K562 (cell line): ENCODE results near the gene ZNF331. TPM values are rescaled to one million over a fixed set of nuclear protein-coding genes. Genes with fewer than 3 reads are reported as not detected.

Experiments
- DMBX1 ChIP-seq: fragments of 250-450 bp; sonication (Bioruptor Pico); IDR thresholded peaks from 2 replicates; pipeline ENCODE4 v1.8.0; 2022; ENCODE audit warnings: inconsistent platforms, mild to moderate bottlenecking, moderate library complexity, borderline replicate concordance
- ETS2 ChIP-seq: IDR thresholded peaks from 2 replicates; pipeline ENCODE4 v1.6.1; 2016; ENCODE audit warnings: borderline replicate concordance, missing genetic modification characterization, mild to moderate bottlenecking, moderate library complexity, missing compliant biosample characterization; ENCODE audit not compliant: poor library complexity, severe bottlenecking
- FOSL1 ChIP-seq: fragments of 200-800 bp; sonication (Bioruptor generic); conservative IDR thresholded peaks from 2 replicates; pipeline ENCODE4 v1.6.1; 2016; ENCODE audit warnings: missing genetic modification characterization, missing compliant biosample characterization
- MIER1 ChIP-seq: fragments of 450-650 bp; IDR thresholded peaks from 2 replicates; pipeline ENCODE4 v1.6.1; 2016; ENCODE audit warnings: antibody characterized with exemption, mild to moderate bottlenecking, low read depth
- MTA2 ChIP-seq: fragments of 450-650 bp; IDR thresholded peaks from 2 replicates; pipeline ENCODE4 v1.6.1; 2016; ENCODE audit warnings: low read depth
- polyA plus RNA-seq, 8 experiments: library from polyadenylated mRNA; depleted of rRNA in 4 of 8; stranded (reverse) in 5 of 8; unstranded in 3 of 8; fragments of >200 nt; fragmentation: Nextera tagmentation in 2 of 8; fragmentation: Illumina TruSeq in 1 of 8; extraction: Ambion mirVana in 2 of 8; extraction: Trizol in 1 of 8; gene quantifications; 2 replicates each; pipeline versions ENCODE4 v1.2.1 to v1.2.3, GENCODE V29; 2011 to 2014; ENCODE audit warnings: inconsistent platforms in 1 of 8, missing spikeins in 1 of 8
- total RNA-seq, 7 experiments: library from RNA; depleted of rRNA in 6 of 7; stranded (reverse); fragments of >200 nt in 6 of 7; fragmentation: Illumina TruSeq in 2 of 7; extraction: Trizol in 2 of 7; gene quantifications; 2 replicates each; pipeline versions ENCODE4 v1.2.1 to v1.2.3, GENCODE V29; 2011 to 2021; ENCODE audit warnings: low replicate concordance in 1 of 7
- TF ChIP-seq, protein P1 (sequence below), 2 experiments: IDR thresholded peaks in 1 of 2; conservative IDR thresholded peaks in 1 of 2; 2 replicates each; pipeline ENCODE4 v1.6.1; 2016; ENCODE audit warnings: low read depth in 2 of 2, mild to moderate bottlenecking in 1 of 2, missing compliant biosample characterization in 1 of 2, missing genetic modification characterization in 1 of 2, moderate library complexity in 1 of 2
- TF ChIP-seq, protein P2 (sequence below): fragments of 450-650 bp; formaldehyde crosslinking; IDR thresholded peaks from 2 replicates; pipeline ENCODE4 v1.4.0; 2022; ENCODE audit warnings: missing genetic modification characterization

The ZNF331 gene
- total and polyA plus RNA-seq, 9 of the 15 experiments (the other 6 are each of a cell fraction or from before 2014, with no cell fraction given): 0.23 to 2.7 (median 0.76) TPM

DNA sequence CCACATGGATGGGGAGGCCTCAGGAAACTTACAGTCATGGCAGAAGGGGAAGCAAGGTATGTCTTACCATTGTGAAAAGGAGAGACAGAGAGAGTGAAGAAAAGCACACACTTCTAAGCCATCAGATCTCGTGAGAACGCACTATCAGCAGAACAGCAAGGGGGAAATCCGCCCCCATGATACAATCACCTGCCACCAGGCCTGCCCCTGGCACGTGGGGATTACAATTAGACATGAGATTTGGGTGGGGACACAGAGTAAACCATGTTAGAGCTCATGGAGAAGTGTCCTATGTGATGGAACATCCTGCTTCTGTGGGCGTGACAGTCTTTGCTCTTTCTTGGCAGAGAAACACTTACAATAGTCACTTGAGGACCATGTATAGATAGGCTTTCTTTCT is 28.1 kb upstream of the ZNF331 start (continued):
- TF ChIP-seq MIER1 (no peak), MTA2 (no peak), DMBX1 (CRISPR knock-in tag) (no peak), ETS2 (no peak), FOSL1 (tag) (no peak)
- TF ChIP-seq, protein P1, sequence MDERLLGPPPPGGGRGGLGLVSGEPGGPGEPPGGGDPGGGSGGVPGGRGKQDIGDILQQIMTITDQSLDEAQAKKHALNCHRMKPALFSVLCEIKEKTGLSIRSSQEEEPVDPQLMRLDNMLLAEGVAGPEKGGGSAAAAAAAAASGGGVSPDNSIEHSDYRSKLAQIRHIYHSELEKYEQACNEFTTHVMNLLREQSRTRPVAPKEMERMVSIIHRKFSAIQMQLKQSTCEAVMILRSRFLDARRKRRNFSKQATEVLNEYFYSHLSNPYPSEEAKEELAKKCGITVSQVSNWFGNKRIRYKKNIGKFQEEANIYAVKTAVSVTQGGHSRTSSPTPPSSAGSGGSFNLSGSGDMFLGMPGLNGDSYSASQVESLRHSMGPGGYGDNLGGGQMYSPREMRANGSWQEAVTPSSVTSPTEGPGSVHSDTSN (CRISPR knock-in tag; IDR thresholded peaks at IDR 0.05; ENCODE audit: low read depth): no peak
- TF ChIP-seq, protein P1 (tag; conservative IDR thresholded peaks at IDR 0.05; ENCODE audit: low read depth): no peak
- TF ChIP-seq, protein P2, sequence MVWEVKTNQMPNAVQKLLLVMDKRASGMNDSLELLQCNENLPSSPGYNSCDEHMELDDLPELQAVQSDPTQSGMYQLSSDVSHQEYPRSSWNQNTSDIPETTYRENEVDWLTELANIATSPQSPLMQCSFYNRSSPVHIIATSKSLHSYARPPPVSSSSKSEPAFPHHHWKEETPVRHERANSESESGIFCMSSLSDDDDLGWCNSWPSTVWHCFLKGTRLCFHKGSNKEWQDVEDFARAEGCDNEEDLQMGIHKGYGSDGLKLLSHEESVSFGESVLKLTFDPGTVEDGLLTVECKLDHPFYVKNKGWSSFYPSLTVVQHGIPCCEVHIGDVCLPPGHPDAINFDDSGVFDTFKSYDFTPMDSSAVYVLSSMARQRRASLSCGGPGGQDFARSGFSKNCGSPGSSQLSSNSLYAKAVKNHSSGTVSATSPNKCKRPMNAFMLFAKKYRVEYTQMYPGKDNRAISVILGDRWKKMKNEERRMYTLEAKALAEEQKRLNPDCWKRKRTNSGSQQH: no peak
- TF ChIP-seq, all 486 proteins: peak for 0
